C1 segment of cervical spinal cord (tissue), 14 donors: Measurements from ENCODE around the gene CYP2W1.
"Not testable (repeated sequence)": the region's sequence is repeated elsewhere in the genome, so short reads cannot be mapped to it uniquely, and the experiment has no call there.

Experiments
- DNase-seq, 14 donors: peaks; one replicate each; lab custom pipeline; 2025; lab: John Stamatoyannopoulos, UW

Gene CYP2W1

GRCh38 chr7:1028044-1028770, 45.2 kb downstream of the CYP2W1 start:
- DNase-seq, result peak in 13 of 14 donors; percentile 62 to 93 (median 82)

DNA sequence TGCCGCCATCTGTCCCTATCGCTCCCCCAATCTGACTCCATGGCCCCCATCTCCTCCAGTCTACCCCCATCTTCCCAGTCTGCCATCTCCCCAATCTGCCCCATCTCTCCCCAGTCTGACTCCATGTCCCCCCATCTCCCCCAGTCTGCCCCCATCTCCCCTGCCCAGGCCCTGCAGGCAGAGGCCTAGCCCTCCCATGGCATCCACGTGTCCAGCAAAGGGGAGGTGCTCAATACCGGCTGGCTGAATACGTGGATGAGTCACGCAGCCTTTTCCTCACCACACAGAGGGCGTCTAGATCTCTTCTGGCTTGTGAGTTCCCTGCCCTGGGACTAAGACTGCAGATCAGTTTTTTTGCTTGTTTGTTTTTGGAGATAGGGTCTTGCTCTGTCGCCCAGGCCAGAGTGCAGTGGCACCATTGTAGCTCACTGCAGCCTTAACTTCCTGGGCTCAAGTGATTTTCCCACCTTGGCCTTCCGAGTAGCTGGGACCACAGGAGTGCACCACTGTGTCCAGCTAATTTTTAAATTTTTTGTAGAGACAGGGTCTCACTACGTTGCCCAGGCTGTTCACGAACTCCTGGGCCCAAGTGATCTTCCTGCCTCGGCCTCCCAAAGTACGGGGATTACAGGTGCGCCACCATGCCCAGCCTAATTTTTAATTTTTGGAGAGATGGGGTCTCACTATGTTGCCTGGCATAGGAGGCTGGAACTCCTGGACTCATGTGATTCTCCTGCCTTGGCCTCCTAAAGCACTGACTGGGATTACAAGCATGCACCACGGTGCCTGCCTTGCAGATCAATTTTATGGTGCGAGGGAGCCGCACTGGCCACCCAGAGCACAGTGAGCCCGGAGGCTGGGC, 46.0 kb downstream of the CYP2W1 start:
- DNase-seq, result peak in 12 of 14 donors; percentile 46 to 84 (median 60)

DNA sequence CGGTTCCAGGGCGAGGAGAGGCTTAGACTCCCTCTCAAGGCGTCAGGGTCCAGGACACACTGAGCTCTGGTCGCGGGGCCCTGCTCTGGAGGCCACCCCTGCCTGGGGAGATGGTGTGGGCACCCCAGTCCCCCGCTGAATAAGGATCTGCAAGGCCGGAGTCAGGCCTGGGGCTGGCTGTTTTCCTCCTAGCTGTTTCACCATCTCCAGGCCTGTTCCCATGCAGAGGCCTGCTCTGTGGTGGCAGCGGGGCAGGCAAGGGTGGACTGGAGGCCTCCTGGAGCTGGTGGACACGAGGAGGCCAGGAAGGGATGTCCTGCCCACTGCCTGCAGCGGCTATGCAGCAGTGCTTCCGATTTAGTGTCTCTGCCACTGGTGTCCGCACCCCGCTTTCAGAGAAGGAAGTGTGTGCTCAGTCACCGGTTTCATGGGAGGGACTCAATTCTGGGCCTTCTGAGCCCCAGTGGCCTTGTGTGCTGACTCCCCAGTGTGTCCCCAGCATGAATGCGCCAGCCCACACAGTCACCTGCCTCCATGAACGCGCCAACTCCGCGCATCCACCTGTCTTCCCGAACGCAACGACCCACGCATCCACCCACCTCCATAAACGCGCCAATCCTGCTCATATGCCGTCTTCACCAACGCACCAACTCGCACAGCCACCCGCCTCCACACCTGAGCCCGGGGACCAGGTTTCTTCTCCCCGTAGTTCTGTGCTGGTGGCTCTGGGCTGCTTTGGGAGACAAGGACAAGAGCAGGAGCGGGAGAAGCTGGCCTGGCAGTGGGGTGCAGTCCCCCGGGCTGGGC, 46.9 kb downstream of the CYP2W1 start:
- no peak for DNase-seq

DNA sequence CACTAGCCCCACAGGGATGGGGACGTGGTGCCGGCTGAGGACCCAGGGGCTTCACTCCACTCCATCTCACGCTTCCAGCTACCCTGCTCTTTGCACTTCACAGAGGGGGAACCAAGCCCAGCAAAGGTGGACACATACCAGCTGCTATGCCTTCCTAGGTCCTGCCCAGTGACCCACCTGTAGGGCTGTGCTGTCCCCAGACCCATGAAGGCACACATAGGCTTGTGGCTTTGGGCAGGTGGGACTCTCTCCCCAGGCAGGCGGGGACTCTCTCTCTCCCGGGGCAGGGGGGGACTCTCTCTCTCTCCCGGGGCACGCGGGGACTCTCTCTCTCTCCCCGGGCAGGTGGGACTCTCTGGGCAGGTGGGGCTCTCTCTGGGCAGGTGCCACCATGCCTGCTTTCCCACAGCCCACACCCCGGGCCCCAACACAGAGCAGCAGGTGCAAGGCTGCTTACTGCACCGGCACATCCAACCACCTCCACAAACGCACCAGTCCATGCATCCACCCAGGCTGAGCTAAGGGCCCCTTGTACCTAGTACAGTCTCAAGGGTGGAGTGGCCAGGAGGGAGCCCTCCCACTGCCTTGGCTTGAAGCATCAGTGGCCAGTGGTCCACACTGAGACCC, 47.6 kb downstream of the CYP2W1 start:
- DNase-seq, result no peak

GRCh38 chr7:1031716-1032455, 48.9 kb downstream of the CYP2W1 start:
- no peak for DNase-seq

DNA sequence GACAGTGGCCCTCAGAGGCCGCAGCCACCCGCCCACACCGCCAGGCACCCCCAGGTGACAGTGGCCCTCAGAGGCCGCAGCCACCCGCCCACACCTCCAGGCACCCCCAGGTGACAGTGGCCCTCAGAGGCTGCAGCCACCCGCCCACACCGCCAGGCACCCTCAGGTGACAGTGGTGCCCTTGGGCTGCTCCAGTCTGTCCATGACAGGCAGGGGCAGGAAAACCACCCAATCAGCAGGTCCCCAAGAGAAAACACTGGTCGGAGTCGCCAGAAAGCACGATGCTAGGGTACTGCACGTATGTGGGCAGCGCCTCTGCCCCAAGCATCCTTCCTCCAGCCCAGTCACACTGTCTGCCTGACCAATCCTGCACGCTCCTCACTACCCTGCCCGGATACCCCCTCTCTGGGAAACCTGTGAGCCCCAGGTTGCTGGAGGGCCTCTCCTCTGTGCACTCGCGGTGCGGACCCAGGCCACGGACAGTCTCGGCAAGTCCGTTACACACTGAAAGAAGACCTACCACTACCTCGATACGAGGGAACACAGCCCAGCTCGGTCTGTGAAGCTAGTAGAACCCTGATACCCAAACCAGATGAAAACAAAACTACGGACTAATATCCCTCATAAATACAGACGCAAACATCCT, 49.7 kb downstream of the CYP2W1 start:
- DNase-seq, result no peak

DNA sequence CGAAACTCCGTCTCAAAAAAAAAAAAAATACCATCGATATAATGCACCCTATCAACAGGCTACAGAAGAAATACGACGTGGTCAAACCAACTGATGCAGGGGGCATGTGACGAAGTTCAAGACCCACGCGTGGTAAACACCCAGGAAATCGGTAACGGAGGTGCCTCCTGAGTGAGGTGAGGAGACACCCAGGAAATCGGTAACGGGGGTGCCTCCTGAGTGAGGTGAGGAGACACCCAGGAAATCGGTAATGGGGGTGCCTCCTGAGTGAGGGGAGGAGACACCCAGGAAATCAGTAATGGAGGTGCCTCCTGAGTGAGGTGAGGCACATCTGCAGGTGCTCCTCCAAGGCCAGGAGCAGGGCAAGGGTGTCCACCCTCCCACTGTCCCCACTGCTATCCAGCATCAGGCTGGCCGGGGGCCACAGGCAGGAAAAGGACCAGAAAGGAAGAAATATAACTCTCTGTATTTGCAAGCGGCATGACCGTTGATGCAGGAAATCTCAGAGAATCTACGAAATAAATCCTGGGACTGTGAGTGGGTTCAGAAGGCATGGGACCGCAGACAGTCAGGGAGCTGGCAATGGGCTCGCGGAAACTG, 50.7 kb downstream of the CYP2W1 start:
- no peak for DNase-seq

DNA sequence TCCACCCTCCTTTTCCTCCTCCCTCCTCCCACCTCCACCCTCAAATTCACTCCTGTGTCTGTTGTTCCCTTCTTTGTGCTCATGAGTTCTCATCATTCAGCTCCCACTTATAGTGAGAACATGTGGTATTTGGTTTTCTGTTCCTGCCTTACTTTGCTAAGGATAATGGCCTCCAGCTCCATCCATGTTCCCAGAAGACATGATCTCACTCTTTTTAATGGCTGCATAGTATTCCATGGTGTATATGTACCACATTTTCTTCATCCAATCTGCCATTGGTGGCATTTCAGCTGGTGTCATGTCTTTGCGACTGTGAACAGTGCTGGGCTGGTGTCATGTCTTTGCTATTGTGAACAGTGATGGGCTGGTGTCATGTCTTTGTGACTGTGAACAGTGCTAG, 51.8 kb downstream of the CYP2W1 start:
- DNase-seq, result not testable (repeated sequence)

- DNase-seq, result not testable (repeated sequence)
Observed at GRCh38 chr7:1036164-1036928, 53.4 kb downstream of the CYP2W1 start.
